Measurements from ENCODE around the gene CHTF8.

GRCh38 chr16:69072640-69072974 is 59.8 kb downstream of the CHTF8 start:
- TF ChIP-seq CTCF (IDR thresholded peaks at IDR 0.05 in 8 of 11, conservative IDR thresholded peaks at IDR 0.05 in 3 of 11) = no peak
- no peak for TF ChIP-seq POLR2A (IDR thresholded peaks at IDR 0.05)
